NCI-H460 (cell line): ENCODE measurements around the gene SLIT3. TPM values are rescaled to one million over a fixed set of nuclear protein-coding genes. Genes with fewer than 3 reads are reported as not detected.

ENCODE experiments used
- DNase-seq: peaks from one replicate; pipeline ENCODE4 v3.0.0-alpha.2; 2016; ENCODE audit warnings: low read depth; ENCODE audit errors: extremely low read depth
- total RNA-seq: library from RNA; depleted of rRNA; stranded (reverse); fragments of >200 nt; shearing (Covaris generic); gene quantifications from 2 replicates; pipeline ENCODE4 v1.2.3, GENCODE V29; 2014

The SLIT3 gene
- total RNA-seq, 1 experiment from 2014 or later: not detected

DNA sequence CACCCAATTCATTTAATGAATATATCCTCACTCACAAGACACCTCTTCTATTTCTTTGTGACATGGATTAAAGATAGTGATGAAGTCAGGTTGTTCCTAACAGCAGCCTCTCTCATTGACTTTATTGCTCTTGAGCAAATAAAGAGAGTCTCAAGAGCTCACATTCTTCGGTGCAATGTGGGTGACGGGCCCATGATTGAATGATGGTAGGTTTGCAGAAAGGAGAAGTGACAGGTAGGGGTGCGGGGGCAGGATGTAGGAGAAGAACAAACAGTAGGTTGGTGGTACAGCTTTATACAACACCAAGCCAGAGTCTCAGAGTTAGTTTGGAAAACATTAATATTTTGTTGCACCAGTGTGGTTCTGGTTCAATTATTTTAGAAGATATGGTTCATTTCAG lies 122.2 kb downstream of the SLIT3 start:
- no peak for DNase-seq

DNA sequence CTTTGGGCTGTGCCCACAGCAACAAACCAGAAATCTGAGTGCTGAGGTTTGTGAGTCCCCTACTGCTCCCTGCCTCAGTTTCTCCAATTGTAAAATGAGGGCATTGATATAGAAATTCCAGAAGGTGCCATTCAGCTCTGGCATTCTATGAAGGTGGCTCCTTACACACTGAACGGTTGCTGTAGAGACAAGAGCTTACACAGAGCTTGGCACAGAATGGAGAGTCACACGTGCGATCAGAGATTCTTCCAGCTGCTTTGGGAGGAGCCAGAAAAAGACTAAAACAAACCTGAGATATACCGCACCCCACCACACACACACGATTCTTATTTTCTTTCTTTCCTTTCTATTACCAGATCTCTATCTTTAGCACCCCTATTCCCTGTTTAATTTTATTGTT lies 122.7 kb downstream of the SLIT3 start:
- DNase-seq: no peak

DNA sequence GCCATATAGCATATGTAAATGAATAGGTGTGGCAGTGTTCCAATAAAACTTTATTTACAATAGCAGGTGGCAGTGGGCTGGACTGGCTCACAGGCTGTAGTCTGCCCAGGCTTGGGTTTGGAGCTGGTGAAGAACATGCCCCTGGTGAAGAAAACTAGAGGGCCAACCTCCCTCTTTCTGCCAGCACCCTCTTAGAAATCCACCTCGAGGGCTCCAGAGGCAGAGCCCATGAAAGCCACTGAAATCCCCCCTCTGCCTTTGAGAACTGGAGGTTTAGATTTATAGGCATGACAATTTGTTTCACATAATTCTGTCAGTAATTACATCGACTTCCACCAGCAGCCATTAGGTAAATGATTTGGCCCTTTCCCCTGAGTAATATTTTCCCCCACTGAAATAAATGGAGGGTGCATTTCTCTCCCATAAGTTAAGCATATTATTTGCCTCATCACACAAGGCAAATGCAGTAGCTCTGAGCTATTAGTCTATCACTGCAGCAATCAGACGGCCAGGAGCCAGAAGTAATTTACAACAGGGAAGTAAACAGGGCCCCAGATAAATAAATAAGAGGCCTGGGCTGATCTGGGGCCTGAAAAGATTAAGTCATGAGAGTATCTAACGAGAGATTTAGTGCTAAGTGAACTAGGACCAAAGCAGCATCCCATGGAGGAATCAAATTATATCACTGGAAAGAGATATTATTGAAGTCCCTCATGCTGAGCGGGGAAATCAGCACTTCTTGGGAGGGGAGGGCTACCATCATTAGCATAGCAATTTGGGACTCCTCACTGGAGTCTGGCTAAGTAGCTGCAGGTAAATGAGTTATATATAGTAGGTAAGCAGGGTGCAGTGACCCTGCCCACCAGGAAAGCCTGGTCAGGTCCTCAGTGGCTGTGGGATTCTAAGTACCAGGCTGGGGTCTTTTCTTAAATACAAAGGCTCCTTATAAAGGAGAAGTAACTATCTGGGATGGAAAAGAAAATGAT lies 123.9 kb downstream of the SLIT3 start:
- no peak for DNase-seq

DNA sequence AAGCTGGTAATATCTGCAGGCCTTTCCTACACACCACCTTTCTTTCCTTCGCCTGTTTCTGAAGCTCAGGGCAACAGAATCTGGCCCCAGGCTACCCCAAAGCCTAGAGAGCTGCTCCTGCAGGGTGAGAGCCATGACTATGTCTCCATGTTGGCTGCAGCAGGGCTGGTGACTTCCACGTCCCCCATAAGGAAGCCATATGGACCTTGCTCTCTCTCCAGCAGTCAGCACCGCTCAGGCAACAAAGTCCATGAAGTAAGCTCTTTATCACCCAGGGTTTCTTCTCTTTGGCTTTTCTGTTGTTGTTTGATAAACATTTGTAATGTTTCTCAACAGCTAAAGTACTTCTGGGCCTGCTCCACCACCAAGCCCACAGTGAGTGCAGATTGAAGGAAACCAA lies 125.2 kb downstream of the SLIT3 start:
- no peak for DNase-seq

DNA sequence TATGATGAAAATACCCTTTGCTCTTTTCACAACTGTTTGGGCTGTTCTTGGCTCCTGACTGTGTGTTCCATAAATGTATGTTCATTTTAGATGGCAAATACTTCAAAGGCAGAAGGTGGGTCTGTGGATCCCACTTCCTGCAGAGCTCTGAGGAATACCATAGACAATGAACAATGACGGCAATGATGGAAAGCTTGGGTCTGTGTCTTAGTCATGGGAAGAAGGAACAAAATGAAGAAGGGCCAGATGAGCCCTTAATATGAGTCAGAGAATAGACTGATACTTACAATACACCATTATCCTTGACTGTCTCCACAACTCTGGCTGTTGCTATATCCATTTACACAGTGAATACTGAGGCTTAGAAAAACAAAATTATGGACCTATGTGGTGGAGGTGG lies 126.0 kb downstream of the SLIT3 start:
- DNase-seq: no peak

DNA sequence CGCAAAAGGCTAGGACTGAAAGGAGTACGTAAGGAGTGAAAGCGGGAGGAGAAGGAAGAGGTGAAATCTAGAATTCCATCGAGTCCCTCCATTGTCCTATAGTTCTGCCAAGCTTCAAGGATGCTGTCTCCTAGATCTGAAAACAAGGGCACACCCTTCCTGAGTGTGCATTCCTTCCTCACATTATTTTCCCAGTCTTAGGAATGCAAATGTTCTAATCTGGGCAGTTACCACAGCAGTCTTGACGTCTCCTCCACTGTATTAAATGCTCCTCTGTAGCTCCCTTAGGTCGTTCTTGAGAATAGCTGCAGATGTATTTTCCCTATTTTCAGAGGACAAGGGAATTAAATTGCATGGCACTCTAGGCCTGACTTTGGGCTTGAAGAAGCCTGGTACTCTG lies 127.6 kb downstream of the SLIT3 start:
- DNase-seq: no peak

DNA sequence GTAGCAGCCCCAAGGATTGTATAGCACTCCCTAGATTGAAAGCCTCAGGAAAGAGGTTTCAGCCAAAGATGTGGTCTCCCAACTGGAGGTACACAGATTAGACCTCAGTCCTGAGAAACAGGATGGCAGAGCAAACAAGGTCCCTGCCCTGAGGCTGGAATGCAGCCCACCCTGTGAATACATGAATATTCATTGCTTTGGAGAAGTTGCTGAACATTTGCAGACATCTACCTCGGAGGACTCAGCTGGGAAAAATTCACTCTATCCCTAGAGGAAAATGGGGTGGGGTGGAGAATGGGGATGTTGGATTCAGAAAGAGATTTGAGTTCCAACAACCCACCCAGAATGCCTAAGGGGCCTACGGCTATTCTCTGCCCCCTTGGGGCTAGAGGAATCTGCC lies 129.4 kb downstream of the SLIT3 start:
- DNase-seq: no peak

DNA sequence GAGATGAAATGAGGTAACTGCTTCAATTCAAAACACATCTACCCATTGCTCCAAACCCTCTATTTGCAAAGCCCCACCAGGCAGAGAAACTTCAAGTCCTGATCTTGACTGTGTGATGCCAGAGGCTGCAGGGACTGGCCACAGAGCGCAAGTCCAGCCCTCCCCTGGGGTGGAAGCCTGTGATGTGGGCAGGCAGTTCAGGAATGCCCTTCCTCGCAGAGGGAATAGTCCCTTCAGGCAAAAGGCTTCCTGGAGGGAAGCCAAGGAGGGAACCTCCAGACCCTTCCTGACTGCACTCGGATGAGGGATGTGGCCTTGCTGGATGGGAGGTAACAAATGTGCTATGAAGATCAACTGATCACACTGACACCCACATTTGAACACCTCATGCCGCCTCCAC lies 131.2 kb downstream of the SLIT3 start:
- no peak for DNase-seq

DNA sequence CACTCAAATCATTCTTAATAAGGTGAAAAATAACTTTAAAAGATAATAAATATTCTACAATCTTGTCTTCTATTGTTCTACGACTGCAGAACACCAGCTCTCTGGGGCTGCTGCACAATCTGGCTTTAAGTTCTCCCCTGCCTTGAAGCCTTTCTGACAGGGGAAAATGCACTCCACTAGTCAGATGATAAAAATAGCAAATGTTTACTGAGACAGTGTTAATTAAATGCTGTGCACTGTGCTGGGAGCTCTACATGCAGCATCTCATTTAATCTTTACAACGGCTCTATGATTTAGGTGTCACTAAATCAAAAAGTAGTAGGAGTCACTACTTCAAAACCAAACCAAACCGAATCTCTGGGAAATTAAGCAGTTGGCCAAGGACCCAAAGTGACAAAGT lies 132.7 kb downstream of the SLIT3 start:
- no peak for DNase-seq

DNA sequence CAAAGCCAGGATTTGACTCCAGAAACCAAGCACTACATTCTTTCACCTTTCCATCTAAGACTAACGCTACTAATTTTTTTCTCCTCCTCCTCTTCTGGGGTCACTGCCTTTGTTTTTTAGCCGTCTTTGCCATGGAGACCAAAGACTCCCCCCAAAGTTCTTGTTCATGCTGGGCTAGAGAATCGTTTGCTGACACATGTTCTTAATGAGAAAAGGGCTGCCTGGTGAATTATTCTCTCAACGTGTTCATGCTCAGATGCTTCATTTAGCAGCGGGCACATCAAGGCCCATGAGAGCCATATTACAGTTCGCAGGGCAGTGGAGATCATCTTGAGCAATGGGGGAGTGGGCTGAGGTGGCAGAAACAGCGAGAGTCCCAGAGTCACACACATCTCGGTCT lies 134.9 kb downstream of the SLIT3 start:
- DNase-seq: no peak

DNA sequence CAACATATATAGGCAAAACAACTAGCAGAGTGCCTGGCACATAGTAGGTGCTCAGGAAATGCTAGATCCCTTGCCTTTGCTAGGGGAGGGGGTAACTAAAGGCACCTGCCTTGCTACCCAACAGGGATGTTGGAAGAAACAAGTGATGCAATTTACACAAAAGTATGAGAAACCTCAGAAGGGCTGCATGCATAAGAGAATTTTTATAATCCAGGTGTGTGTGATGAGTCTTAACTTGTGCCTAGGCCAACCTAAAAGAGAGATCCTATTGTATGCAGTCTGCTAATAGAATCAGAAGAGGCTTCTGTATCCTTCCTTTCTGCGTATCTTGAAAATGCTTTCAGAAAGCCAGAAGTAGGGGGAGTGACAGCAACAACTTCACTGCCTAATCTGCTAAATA lies 135.9 kb downstream of the SLIT3 start:
- DNase-seq: no peak

DNA sequence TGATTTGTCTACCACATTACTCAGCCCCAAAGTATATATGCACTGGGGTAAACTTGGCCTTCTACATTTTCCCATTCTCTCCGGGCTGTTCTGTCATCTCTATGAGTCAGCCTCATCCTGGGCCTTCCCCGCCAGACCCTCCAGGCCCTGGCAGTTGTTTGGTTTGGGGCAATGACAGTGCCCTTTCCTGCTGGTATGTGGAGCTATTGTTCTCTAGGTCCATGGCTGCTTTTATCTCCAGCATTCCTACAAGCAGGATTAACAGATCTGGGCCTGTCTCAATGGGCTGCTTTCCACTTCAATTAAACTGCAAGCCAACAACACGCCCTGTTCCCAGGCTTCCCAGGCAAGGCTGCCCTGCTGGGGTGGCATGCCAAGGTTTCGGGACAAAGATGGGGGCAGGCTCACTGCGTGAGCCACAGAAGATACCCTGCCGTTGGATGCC lies 136.4 kb downstream of the SLIT3 start:
- no peak for DNase-seq

DNA sequence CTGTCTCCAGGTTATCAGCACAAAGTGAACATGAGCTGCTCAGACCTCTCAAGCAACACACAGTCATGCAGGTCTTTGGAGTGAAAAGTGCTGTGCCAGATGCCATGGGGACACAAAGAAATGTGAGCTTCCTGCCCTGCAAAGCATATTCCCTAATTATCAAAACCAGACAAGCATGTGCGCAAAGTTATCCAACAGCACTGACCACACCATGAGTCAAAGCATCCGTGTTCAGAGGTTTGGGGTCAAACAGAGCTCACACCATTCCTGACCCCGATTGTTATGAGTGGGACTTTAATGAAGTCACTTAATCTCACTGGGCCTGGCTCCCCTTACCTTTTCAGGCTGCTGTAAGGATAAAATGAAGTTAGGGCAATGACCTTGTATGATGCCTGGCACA lies 138.5 kb downstream of the SLIT3 start:
- DNase-seq: no peak

DNA sequence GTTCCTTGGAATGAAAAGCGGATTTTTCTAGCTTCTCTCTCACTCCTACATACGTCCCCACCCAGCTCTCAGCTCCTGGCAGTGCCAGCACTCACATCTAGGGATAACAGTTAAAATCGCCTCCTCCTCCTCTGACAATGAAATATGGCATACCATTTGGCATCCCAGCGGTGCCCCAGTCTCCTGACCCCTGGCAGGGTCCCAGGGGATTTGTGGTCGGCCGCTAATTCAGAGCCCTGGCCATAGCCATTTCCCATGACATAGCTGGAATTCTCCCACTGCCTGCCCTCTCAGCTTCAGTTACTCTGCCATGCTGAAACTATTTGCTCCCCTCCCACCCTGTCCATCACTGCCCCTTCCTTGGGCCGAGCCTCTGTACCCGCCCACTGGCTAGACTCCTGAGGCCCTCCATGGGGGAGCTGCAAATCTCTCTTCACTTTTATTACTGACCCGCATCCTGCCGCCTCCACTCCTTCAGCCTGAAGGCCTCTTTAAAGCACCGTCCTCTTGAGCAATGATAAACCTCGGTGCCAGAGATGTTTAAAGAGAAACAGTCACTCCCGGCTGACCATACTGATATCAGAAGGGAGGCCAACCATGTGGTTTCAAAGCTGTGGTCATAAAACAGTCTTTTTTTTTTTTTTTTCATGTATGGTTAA lies 139.8 kb downstream of the SLIT3 start:
- no peak for DNase-seq

DNA sequence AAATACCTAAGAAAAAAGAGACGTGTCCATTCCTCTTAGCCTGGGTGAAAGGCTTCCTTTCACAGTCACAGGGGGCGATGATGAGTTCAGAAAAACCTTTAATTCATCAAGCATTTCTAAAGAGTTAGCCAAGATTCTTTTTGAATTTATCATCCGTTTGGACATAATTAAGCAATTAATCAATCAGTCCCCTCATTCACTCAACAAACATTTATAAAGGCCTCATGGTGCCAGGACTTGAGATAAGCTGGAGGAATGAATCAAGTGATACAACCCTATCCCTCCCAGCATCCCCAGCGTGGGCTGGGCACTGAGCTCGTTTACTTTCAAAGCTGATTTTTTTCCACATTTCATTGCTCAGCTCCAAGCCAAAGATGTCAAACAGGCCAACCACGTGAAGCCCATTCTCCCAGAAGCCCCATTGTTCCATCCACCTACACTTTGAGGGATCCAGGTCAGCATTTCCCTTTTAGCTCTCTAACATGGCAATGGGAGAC lies 140.5 kb downstream of the SLIT3 start:
- DNase-seq: no peak

DNA sequence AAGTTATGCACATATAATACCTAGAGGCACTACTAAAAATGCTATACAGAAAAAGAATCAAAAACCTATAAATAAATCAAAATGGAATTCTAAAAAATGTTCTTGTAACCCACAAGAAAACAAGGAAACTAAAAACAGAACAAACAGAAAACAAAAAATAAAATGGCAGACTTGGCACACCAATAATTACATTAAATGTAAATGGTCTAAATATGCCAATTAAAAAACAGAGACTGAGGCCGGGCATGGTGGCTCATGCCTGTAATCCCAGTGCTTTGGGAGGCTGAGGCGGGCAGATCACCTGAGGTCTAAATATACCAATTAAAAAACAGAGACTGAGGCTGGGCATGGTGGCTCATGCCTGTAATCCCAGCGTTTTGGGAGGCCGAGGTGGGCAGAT lies 142.2 kb downstream of the SLIT3 start:
- DNase-seq: no peak

DNA sequence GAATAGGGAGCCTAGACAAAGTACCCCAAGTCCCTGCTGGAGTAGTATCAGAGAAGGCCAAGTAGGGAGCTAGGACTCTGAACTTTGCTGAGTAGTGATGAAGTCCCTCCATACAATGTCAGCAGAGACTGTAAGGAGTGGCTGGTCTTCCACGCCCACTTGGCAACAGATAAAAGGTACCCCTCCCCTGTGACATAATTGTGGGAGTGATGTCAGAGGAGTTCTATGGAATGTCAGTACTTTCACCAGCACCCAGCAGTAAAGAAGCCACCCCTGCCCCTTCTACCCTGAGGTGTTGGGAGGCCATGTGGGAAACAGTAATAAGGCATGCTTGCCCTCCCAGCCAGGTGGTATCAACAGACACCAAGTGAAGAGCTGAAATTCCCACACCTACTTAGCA lies 143.9 kb downstream of the SLIT3 start:
- no peak for DNase-seq

DNA sequence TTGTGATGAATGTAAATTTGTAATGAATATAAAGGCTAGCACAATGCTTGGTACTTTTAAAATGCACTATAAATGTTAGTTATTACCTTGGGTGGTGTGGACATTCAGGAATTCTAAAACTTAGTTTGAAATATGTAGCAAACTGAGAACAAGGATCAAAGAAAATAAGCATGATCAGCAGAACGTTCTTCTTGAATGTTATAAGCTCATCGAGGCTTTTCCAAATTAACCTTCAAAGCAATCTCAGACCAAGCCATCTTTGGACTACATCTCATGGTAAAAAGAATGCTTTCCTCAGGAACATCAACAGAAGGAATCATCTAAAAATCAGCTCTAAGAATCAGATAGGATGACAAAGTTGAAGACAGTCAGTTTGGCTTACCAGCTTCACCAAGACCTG lies 146.3 kb downstream of the SLIT3 start:
- no peak for DNase-seq

DNA sequence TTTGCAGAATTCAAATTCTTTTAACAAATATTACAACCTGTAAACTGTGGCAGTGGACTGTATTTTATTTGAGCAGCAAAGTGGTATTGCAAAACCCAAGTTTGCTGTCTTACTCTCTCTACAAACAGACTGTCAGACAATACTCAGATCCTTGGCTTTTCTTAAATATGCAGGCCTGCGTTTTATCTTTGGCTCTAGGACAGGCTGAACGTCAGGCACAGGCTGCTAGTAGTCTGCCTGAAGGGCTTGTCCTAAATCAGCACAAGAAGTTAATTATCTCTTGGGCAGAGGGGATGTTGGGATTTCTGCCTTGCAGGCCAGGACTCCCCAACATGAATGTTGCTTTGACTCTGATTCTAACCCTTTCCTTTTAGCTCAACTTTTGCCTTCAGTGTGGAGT lies 147.5 kb downstream of the SLIT3 start:
- no peak for DNase-seq

DNA sequence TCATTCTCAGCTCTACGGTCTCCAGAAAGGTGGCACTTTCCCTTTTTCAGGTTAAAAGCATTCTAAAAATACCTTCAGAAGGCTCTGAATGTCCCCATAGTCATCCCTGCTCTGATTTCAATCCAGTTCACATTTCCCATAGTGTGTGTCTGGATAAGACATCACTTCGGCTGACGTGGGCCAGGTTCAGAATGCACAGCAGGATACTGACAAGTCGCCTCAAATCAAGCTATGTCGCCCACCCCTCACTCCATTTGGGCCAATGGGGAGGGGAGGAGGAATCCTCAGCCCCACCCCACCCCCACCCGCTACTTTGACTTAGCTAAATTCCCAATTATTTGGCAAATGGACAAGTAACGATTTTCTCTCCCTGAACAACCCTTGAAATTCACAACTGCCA lies 148.0 kb downstream of the SLIT3 start:
- DNase-seq: no peak

DNA sequence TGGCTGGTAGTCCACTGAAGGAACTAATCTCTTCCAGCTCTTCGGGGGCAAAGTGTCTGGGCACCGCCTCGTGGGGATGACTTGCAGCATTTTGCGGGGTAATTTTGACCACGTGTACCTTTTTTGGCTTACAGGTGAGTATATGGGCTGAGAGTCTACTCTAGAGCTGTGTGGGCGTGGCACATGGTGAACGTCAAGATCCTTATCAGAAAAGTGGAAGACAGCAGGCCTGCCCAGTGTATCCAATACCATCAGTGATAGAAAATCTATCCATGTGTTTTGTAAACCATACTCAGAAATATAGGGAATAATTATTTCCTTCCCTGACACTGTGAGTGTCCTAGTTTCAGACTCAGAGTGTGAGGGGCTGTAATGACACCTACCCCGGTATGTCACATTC lies 148.5 kb downstream of the SLIT3 start:
- no peak for DNase-seq
